Liver (tissue), 9 donors: ENCODE data around the gene PTPRN2. TPM values are rescaled to one million over a fixed set of nuclear protein-coding genes. Genes with fewer than 3 reads are reported as not detected.

Experiments
- DNase-seq: peaks from one replicate; pipeline ENCODE4 v3.0.0-alpha.2; 2017; ENCODE audit warnings: low spot score
- H3K27ac ChIP-seq, 2 donors: one replicate each; pipeline ENCODE4 v1.7.0; 2013; ENCODE audit warnings: inconsistent platforms in 2 of 2, low read length in 2 of 2, control low read depth in 1 of 2, low read depth in 1 of 2, mild to moderate bottlenecking in 1 of 2
- H3K27me3 ChIP-seq, 4 donors: one replicate each; pipeline versions ENCODE4 v1.6.1 to v1.7.0; 2013; ENCODE audit warnings: low read length in 3 of 4, inconsistent platforms in 1 of 4, mild to moderate bottlenecking in 1 of 4, moderate library complexity in 1 of 4; ENCODE audit not compliant: control insufficient read depth in 4 of 4, insufficient read depth in 4 of 4
- H3K36me3 ChIP-seq, 4 donors: one replicate each; pipeline versions ENCODE4 v1.6.1 to v1.7.0; 2013; ENCODE audit warnings: low read length in 3 of 4, mild to moderate bottlenecking in 3 of 4, low read depth in 1 of 4, moderate library complexity in 1 of 4; ENCODE audit not compliant: control insufficient read depth in 4 of 4, insufficient read depth in 3 of 4
- H3K4me1 ChIP-seq, 4 donors: one replicate each; pipeline versions ENCODE4 v1.6.1 to v1.7.0; 2013; ENCODE audit warnings: low read length in 3 of 4, mild to moderate bottlenecking in 3 of 4, moderate library complexity in 1 of 4; ENCODE audit not compliant: control insufficient read depth in 4 of 4, insufficient read depth in 4 of 4
- H3K4me3 ChIP-seq, 3 donors: one replicate each; pipeline versions ENCODE4 v1.6.1 to v1.7.0; 2013; ENCODE audit warnings: low read length in 3 of 3, control low read depth in 1 of 3, low read depth in 1 of 3, mild to moderate bottlenecking in 1 of 3
- H3K9ac ChIP-seq, 2 donors: one replicate each; pipeline ENCODE4 v1.7.0; 2013; ENCODE audit warnings: low read length in 2 of 2, mild to moderate bottlenecking in 2 of 2, moderate library complexity in 2 of 2, control low read depth in 1 of 2, low read depth in 1 of 2
- H3K9me3 ChIP-seq, 4 donors: one replicate each; pipeline versions ENCODE4 v1.6.1 to v1.7.0; 2013; ENCODE audit warnings: low read length in 3 of 4; ENCODE audit not compliant: control insufficient read depth in 4 of 4
- ATF3 ChIP-seq: IDR thresholded peaks from 2 replicates; pipeline ENCODE4 v1.6.1; 2016; ENCODE audit warnings: antibody characterized with exemption
- CTCF ChIP-seq: fragments of 150-350 bp; IDR thresholded peaks from 2 replicates; pipeline ENCODE4 v1.5.1; 2017; ENCODE audit warnings: improper control_type of control experiment, low read depth, low read length; ENCODE audit not compliant: missing input control
- EGR1 ChIP-seq, 2 donors: IDR thresholded peaks; 2 replicates each; pipeline ENCODE4 v1.6.1; 2016 to 2018; ENCODE audit warnings: antibody characterized with exemption in 2 of 2, low read depth in 2 of 2
- FOXA1 ChIP-seq: IDR thresholded peaks from 2 replicates; pipeline ENCODE4 v1.6.1; 2016; ENCODE audit warnings: antibody characterized with exemption
- FOXA2 ChIP-seq: IDR thresholded peaks from 2 replicates; pipeline ENCODE4 v1.6.1; 2016; ENCODE audit warnings: antibody characterized with exemption
- HNF4A ChIP-seq, 2 donors: conservative IDR thresholded peaks; 2 replicates each; pipeline ENCODE4 v1.6.1; 2016; ENCODE audit warnings: antibody characterized with exemption in 2 of 2, mild to moderate bottlenecking in 2 of 2
- JUND ChIP-seq, 2 donors: IDR thresholded peaks; 2 replicates each; pipeline ENCODE4 v1.6.1; 2016; ENCODE audit warnings: antibody characterized with exemption in 2 of 2
- MAX ChIP-seq: IDR thresholded peaks from 2 replicates; pipeline ENCODE4 v1.6.1; 2016; ENCODE audit warnings: antibody characterized with exemption
- NR2F2 ChIP-seq: IDR thresholded peaks from 2 replicates; pipeline ENCODE4 v1.6.1; 2016; ENCODE audit warnings: antibody characterized with exemption
- RAD21 ChIP-seq, 2 donors: IDR thresholded peaks; 2 replicates each; pipeline ENCODE4 v1.6.1; 2016; ENCODE audit warnings: antibody characterized with exemption in 2 of 2, mild to moderate bottlenecking in 2 of 2
- REST ChIP-seq: IDR thresholded peaks from 2 replicates; pipeline ENCODE4 v1.6.1; 2016; ENCODE audit warnings: antibody characterized with exemption, mild to moderate bottlenecking
- RXRA ChIP-seq, 2 donors: IDR thresholded peaks; 2 replicates each; pipeline ENCODE4 v1.6.1; 2017 to 2018; ENCODE audit warnings: antibody characterized with exemption in 2 of 2, mild to moderate bottlenecking in 1 of 2
- TAF1 ChIP-seq: conservative IDR thresholded peaks from 2 replicates; pipeline ENCODE4 v1.6.1; 2016; ENCODE audit warnings: antibody characterized with exemption, mild to moderate bottlenecking
- YY1 ChIP-seq: IDR thresholded peaks from 2 replicates; pipeline ENCODE4 v1.6.1; 2016; ENCODE audit warnings: antibody characterized with exemption, mild to moderate bottlenecking
- ZBTB33 ChIP-seq: IDR thresholded peaks from 2 replicates; pipeline ENCODE4 v1.6.1; 2016; ENCODE audit warnings: antibody characterized with exemption
- WGBS: extraction: QIAGEN DNeasy Blood & Tissue Kit; methylation state at CpG from one replicate; pipeline ENCODE4 v1.1.7; 2013; 5-methylcytosine and 5-hydroxymethylcytosine counted together
- polyA plus RNA-seq, 2 donors: library from polyadenylated mRNA; stranded (reverse) in 1 of 2; unstranded in 1 of 2; fragments of 200-250 nt in 1 of 2; fragments of >200 nt in 1 of 2; fragmentation: Nextera tagmentation in 1 of 2; extraction: Ambion mirVana in 1 of 2; gene quantifications; one replicate each; pipeline versions ENCODE4 v1.2.1 to v1.2.3, GENCODE V29; 2013 to 2015
- total RNA-seq, 2 donors: library from RNA; depleted of rRNA; stranded (reverse); fragments of >200 nt; gene quantifications; one replicate each; pipeline ENCODE4 v1.2.3, GENCODE V29; 2014
- donor health status: healthy.
- donor health status: healthy.
- donor health status: healthy.
- donor health status: healthy.
- donor health status: healthy.

Gene PTPRN2
- total and polyA plus RNA-seq, 4 donors: 0.75 to 1.9 (median 1.1) TPM

GRCh38 chr7:158447151-158447505, 140.5 kb downstream of the PTPRN2 start:
- no peaks in the 10 kb centered on the region for H3K27me3 ChIP-seq
- no peak for DNase-seq
- H3K27ac ChIP-seq: no peak overlapping the region
- H3K9ac ChIP-seq: no peak overlapping the region
- no peaks in the 10 kb centered on the region for H3K4me1 ChIP-seq
- H3K4me3 ChIP-seq: no peak overlapping the region
- H3K9me3 ChIP-seq: no peaks in the 10 kb centered on the region
- no peaks in the 10 kb centered on the region for H3K36me3 ChIP-seq
- 92% methylated on average over 6 of the region's 6 CpGs for WGBS
- TF ChIP-seq TAF1 (no peak), ZBTB33 (no peak), YY1 (no peak), REST (no peak), RAD21 (IDR thresholded peaks at IDR 0.05) (no peak), RXRA (IDR thresholded peaks at IDR 0.05) (no peak), FOXA2 (no peak), ATF3 (no peak), MAX (no peak), NR2F2 (no peak), HNF4A (conservative IDR thresholded peaks at IDR 0.05) (no peak), CTCF (no peak), JUND (IDR thresholded peaks at IDR 0.05) (no peak), EGR1 (IDR thresholded peaks at IDR 0.05; ENCODE audit: low read depth in 2 of 2) (no peak)

- Histone ChIP-seq H3K9me3 (no peaks in the 10 kb centered on the region), H3K4me3 (no peak overlapping the region), H3K27me3 (no peaks in the 10 kb centered on the region), H3K27ac (no peak overlapping the region), H3K4me1 (no peaks in the 10 kb centered on the region), H3K36me3 (no peaks in the 10 kb centered on the region), H3K9ac (no peak overlapping the region)
- no peak for DNase-seq
- 90% methylated on average over 12 of the region's 12 CpGs for WGBS
- TF ChIP-seq ATF3 (no peak), FOXA2 (no peak), TAF1 (no peak), REST (no peak), FOXA1 (no peak), YY1 (no peak), EGR1 (IDR thresholded peaks at IDR 0.05; ENCODE audit: low read depth in 2 of 2) (no peak), RAD21 (IDR thresholded peaks at IDR 0.05) (no peak), RXRA (IDR thresholded peaks at IDR 0.05) (no peak), CTCF (no peak)
Measured at GRCh38 chr7:158446706-158447105, 140.9 kb downstream of the PTPRN2 start.
